Gastroesophageal sphincter (tissue), 3 donors: ENCODE data around the gene SCYGR4.

Source experiments
- EP300 ChIP-seq: sonication (generic); formaldehyde crosslinking; IDR thresholded peaks from one replicate; pipeline ENCODE4 v1.6.1; 2017; ENCODE audit warnings: antibody characterized with exemption, mild to moderate bottlenecking
- POLR2A ChIP-seq, 2 donors: fragments of 450-650 bp; IDR thresholded peaks; one replicate each; pipeline ENCODE4 v1.6.1; 2017; ENCODE audit warnings: antibody characterized with exemption in 2 of 2, mild to moderate bottlenecking in 2 of 2, moderate library complexity in 1 of 2
- TF ChIP-seq, protein P1 (sequence below), 4 experiments: fragments of 200-600 bp in 2 of 4; fragments of 450-650 bp in 2 of 4; sonication (generic) in 1 of 4; IDR thresholded peaks; one replicate each; pipeline ENCODE4 v1.5.1; 2017 to 2019; ENCODE audit warnings: antibody characterized with exemption in 4 of 4, mild to moderate bottlenecking in 2 of 4, moderate library complexity in 2 of 4

DNA sequence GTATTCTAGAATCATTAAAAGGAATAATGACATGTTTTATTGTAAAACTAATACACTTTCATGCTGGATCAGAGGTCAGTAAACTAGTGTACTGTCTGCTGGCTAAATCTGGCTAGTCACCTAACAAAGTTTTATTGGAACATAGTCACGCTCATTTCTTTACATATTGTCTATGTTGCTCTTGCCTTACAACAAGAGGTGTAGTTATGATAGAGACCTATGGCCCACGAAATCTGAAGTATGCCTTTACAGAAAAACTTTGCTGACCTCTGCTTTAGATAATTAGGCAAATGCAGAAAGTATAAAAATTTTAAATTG is 48.5 kb upstream of the SCYGR4 start:
- TF ChIP-seq, protein P1, sequence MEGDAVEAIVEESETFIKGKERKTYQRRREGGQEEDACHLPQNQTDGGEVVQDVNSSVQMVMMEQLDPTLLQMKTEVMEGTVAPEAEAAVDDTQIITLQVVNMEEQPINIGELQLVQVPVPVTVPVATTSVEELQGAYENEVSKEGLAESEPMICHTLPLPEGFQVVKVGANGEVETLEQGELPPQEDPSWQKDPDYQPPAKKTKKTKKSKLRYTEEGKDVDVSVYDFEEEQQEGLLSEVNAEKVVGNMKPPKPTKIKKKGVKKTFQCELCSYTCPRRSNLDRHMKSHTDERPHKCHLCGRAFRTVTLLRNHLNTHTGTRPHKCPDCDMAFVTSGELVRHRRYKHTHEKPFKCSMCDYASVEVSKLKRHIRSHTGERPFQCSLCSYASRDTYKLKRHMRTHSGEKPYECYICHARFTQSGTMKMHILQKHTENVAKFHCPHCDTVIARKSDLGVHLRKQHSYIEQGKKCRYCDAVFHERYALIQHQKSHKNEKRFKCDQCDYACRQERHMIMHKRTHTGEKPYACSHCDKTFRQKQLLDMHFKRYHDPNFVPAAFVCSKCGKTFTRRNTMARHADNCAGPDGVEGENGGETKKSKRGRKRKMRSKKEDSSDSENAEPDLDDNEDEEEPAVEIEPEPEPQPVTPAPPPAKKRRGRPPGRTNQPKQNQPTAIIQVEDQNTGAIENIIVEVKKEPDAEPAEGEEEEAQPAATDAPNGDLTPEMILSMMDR (IDR thresholded peaks at IDR 0.05), result no peak
- TF ChIP-seq EP300, result no peak
- no peak for TF ChIP-seq POLR2A (IDR thresholded peaks at IDR 0.05)
